HEK293 (cell line): Measurements from ENCODE around the gene GLMP.

Source experiments
- CTCF ChIA-PET: fragments of 350-600 bp; formaldehyde crosslinking; extraction: SDS; loops from one replicate; lab custom pipeline; 2021; ENCODE audit warnings: antibody characterized with exemption; lab: Yijun Ruan, JAX
- POLR2A ChIA-PET: fragments of 300-600 bp; formaldehyde crosslinking; extraction: SDS; loops from one replicate; lab custom pipeline; 2020; ENCODE audit warnings: antibody characterized with exemption, inconsistent platforms; lab: Yijun Ruan, JAX
- H3K27ac ChIP-seq: fragments of 200-500 bp; sonication (Bioruptor generic); 2 replicates; pipeline ENCODE4 v1.5.1; 2014; ENCODE audit warnings: low read depth, low read length, control low read depth, inconsistent platforms; ENCODE audit errors: extremely low read depth
- H3K36me3 ChIP-seq, 2 experiments: fragments of 200-500 bp in 1 of 2; sonication (Bioruptor generic) in 1 of 2; 1 replicate in 1 of 2; 2 replicates in 1 of 2; pipeline ENCODE4 v1.5.1; 2014 to 2017; ENCODE audit warnings: inconsistent platforms in 2 of 2, low read length in 2 of 2; ENCODE audit not compliant: control insufficient read depth in 2 of 2, insufficient read depth in 1 of 2
- H3K4me1 ChIP-seq: fragments of 200-500 bp; sonication (Bioruptor generic); 2 replicates; pipeline ENCODE4 v1.5.1; 2014; ENCODE audit warnings: mild to moderate bottlenecking, low read length, inconsistent platforms; ENCODE audit not compliant: control insufficient read depth, insufficient read depth
- H3K4me3 ChIP-seq: 2 replicates; pipeline ENCODE4 v1.5.1; 2011; ENCODE audit warnings: low read depth, mild to moderate bottlenecking, control low read depth, low read length, moderate library complexity
- H3K9me3 ChIP-seq: fragments of 200-500 bp; sonication (Bioruptor generic); 2 replicates; pipeline ENCODE4 v1.5.1; 2014; ENCODE audit warnings: low read depth, low read length, inconsistent platforms; ENCODE audit not compliant: control insufficient read depth, insufficient read depth
- GLI4 ChIP-seq: fragments of 450-650 bp; formaldehyde crosslinking; IDR thresholded peaks from 2 replicates; pipeline ENCODE4 v1.5.1; 2016; ENCODE audit warnings: missing biosample characterization, missing genetic modification characterization
- HOXC10 ChIP-seq: sonication (generic); formaldehyde crosslinking; IDR thresholded peaks from 2 replicates; pipeline ENCODE4 v1.8.1; 2023; ENCODE audit warnings: mild to moderate bottlenecking, missing genetic modification reagents
- HOXD13 ChIP-seq: sonication (generic); formaldehyde crosslinking; IDR thresholded peaks from 2 replicates; pipeline ENCODE4 v1.8.0; 2022; ENCODE audit warnings: missing genetic modification reagents, borderline replicate concordance
- KLF8 ChIP-seq: fragments of 450-650 bp; formaldehyde crosslinking; IDR thresholded peaks from 2 replicates; pipeline ENCODE4 v1.5.1; 2016; ENCODE audit warnings: missing biosample characterization, missing genetic modification characterization
- MEIS1 ChIP-seq: sonication (generic); formaldehyde crosslinking; IDR thresholded peaks from 2 replicates; pipeline ENCODE4 v1.8.1; 2022; ENCODE audit warnings: missing genetic modification reagents, mild to moderate bottlenecking, borderline replicate concordance
- SP3 ChIP-seq: fragments of 450-650 bp; formaldehyde crosslinking; IDR thresholded peaks from 2 replicates; pipeline ENCODE4 v1.5.1; 2016; ENCODE audit warnings: missing biosample characterization, missing genetic modification characterization
- ZBTB6 ChIP-seq: fragments of 450-650 bp; formaldehyde crosslinking; IDR thresholded peaks from 2 replicates; pipeline ENCODE4 v1.5.1; 2017; ENCODE audit warnings: missing biosample characterization, missing genetic modification characterization
- ZNF148 ChIP-seq: fragments of 450-650 bp; formaldehyde crosslinking; IDR thresholded peaks from 2 replicates; pipeline ENCODE4 v1.5.0; 2017; ENCODE audit warnings: missing biosample characterization, missing genetic modification characterization, borderline replicate concordance
- ZNF16 ChIP-seq: fragments of 450-650 bp; formaldehyde crosslinking; IDR thresholded peaks from 2 replicates; pipeline ENCODE4 v1.5.1; 2016; ENCODE audit warnings: low read depth, missing biosample characterization, missing genetic modification characterization
- ZNF223 ChIP-seq: fragments of 450-650 bp; formaldehyde crosslinking; IDR thresholded peaks from 2 replicates; pipeline ENCODE4 v1.5.1; 2016; ENCODE audit warnings: missing biosample characterization, missing genetic modification characterization
- ZNF354C ChIP-seq: fragments of 450-650 bp; formaldehyde crosslinking; IDR thresholded peaks from 2 replicates; pipeline ENCODE4 v1.5.1; 2016; ENCODE audit warnings: missing biosample characterization, missing genetic modification characterization, low read depth, borderline replicate concordance
- ZNF394 ChIP-seq: fragments of 450-650 bp; formaldehyde crosslinking; IDR thresholded peaks from 2 replicates; pipeline ENCODE4 v1.5.1; 2016; ENCODE audit warnings: missing biosample characterization, missing genetic modification characterization, mild to moderate bottlenecking, moderate library complexity, borderline replicate concordance
- ZNF510 ChIP-seq: fragments of 450-650 bp; formaldehyde crosslinking; IDR thresholded peaks from 2 replicates; pipeline ENCODE4 v1.5.1; 2018; ENCODE audit warnings: mild to moderate bottlenecking, missing genetic modification characterization, missing biosample characterization; ENCODE audit not compliant: insufficient replicate concordance
- ZNF548 ChIP-seq: fragments of 450-650 bp; formaldehyde crosslinking; IDR thresholded peaks from 2 replicates; pipeline ENCODE4 v1.5.1; 2016; ENCODE audit warnings: missing biosample characterization, missing genetic modification characterization
- ZNF558 ChIP-seq: fragments of 450-650 bp; formaldehyde crosslinking; IDR thresholded peaks from 2 replicates; pipeline ENCODE4 v1.5.1; 2016; ENCODE audit warnings: missing biosample characterization, missing genetic modification characterization
- ZNF561 ChIP-seq: fragments of 450-650 bp; IDR thresholded peaks from 2 replicates; pipeline ENCODE4 v1.5.1; 2018; ENCODE audit warnings: missing biosample characterization, missing genetic modification characterization, borderline replicate concordance
- ZSCAN30 ChIP-seq: fragments of 450-650 bp; IDR thresholded peaks from 2 replicates; pipeline ENCODE4 v1.5.1; 2018; ENCODE audit warnings: missing biosample characterization, mild to moderate bottlenecking, missing genetic modification characterization, moderate library complexity
- TF ChIP-seq, protein P1 (sequence below): fragments of 450-650 bp; formaldehyde crosslinking; IDR thresholded peaks from 2 replicates; pipeline ENCODE4 v1.5.1; 2016; ENCODE audit warnings: missing biosample characterization, missing genetic modification characterization, low read depth

Gene GLMP

GRCh38 chr1:156259805-156260204 is 35.7 kb downstream of the GLMP start:
- CTCF ChIA-PET: interaction anchor here (0.6 to 1.2 kb wide), 5 partner anchors 9 to 169 kb away, joined by 3 read pairs; no protein-coding TSS in a partner anchor
- H3K36me3 ChIP-seq: peaks cover 53 to 89% of the 10 kb centered on the region in 2 experiments
- no peaks in the 10 kb centered on the region for H3K9me3 ChIP-seq
- TF ChIP-seq ZNF394 (tag by site-specific recombination) (no peak), HOXD13 (CRISPR knock-in tag) (no peak)
- H3K27ac ChIP-seq: no peak overlapping the region
- H3K4me3 ChIP-seq: no peak overlapping the region
- POLR2A ChIA-PET: interaction anchor here (0.7 to 1.2 kb wide), 3 partner anchors 11 to 22 kb away, joined by 3 to 6 read pairs (median 3); partner anchors contain the start of genes PAQR6 and SMG5
- no peaks in the 10 kb centered on the region for H3K4me1 ChIP-seq

DNA sequence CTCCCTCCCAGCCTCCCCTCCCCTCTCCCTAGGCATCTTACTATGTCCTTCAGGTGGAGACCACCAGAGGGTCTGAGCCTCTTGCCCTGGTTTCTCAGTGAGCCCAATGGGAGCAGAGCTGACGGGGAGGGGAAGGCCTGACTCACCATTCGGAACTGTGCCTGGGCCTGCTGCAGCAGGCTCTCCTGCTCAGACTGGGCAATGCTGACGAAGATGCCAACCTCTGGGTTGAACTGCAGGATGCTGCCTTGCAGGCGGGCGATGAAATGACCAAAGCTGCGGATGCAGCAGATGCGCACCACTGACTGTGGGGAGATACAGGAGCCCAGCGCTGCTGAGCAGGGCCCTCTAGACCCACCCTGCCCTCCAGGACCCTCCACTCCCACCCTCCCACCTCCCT is 36.6 kb downstream of the GLMP start:
- no peaks in the 10 kb centered on the region for H3K9me3 ChIP-seq
- TF ChIP-seq ZNF510 (tag by site-specific recombination): no peak
- TF ChIP-seq ZNF354C (tag by site-specific recombination): no peak
- TF ChIP-seq ZNF223 (tag by site-specific recombination): no peak
- TF ChIP-seq GLI4 (tag by site-specific recombination): no peak
- no peak for TF ChIP-seq ZNF548 (tag by site-specific recombination)
- no peak for TF ChIP-seq KLF8 (tag by site-specific recombination)
- TF ChIP-seq, protein P1, sequence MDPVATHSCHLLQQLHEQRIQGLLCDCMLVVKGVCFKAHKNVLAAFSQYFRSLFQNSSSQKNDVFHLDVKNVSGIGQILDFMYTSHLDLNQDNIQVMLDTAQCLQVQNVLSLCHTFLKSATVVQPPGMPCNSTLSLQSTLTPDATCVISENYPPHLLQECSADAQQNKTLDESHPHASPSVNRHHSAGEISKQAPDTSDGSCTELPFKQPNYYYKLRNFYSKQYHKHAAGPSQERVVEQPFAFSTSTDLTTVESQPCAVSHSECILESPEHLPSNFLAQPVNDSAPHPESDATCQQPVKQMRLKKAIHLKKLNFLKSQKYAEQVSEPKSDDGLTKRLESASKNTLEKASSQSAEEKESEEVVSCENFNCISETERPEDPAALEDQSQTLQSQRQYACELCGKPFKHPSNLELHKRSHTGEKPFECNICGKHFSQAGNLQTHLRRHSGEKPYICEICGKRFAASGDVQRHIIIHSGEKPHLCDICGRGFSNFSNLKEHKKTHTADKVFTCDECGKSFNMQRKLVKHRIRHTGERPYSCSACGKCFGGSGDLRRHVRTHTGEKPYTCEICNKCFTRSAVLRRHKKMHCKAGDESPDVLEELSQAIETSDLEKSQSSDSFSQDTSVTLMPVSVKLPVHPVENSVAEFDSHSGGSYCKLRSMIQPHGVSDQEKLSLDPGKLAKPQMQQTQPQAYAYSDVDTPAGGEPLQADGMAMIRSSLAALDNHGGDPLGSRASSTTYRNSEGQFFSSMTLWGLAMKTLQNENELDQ (tag by site-specific recombination): no peak
- TF ChIP-seq ZBTB6 (tag by site-specific recombination): no peak
- no peak for TF ChIP-seq MEIS1
- no peak for TF ChIP-seq HOXC10 (CRISPR knock-in tag)
- no peak for TF ChIP-seq ZNF561 (tag by site-specific recombination)
- TF ChIP-seq SP3 (tag by site-specific recombination): no peak
- TF ChIP-seq ZNF148 (tag by site-specific recombination): no peak
- no peak for TF ChIP-seq ZNF16 (tag by site-specific recombination)
- no peak for TF ChIP-seq ZNF558 (tag by site-specific recombination)
- no peak for TF ChIP-seq ZSCAN30 (tag by site-specific recombination)
- TF ChIP-seq, all 188 proteins: peak for 0
- Histone ChIP-seq H3K36me3 (peaks cover 50 to 90% of the 10 kb centered on the region in 2 experiments), H3K4me1 (no peaks in the 10 kb centered on the region), H3K27ac (no peak overlapping the region), H3K4me3 (no peak overlapping the region)
- CTCF ChIA-PET: interaction anchor here (0.5 to 0.7 kb wide), 2 partner anchors 86 to 320 kb away, joined by 4 to 5 read pairs; no protein-coding TSS in a partner anchor
- POLR2A ChIA-PET: no interaction called here
